Upper lobe of left lung (tissue), 6 donors: ENCODE data around the gene NFRKB. TPM values are rescaled to one million over a fixed set of nuclear protein-coding genes. Genes with fewer than 3 reads are reported as not detected.
"Not testable (repeated sequence)": the region's sequence is repeated elsewhere in the genome, so short reads cannot be mapped to it uniquely, and the experiment has no call there.

Source experiments
- ATAC-seq, 2 donors: fragments of 200-7000 bp; cut with Tn5 transposase; one replicate each; pipeline ENCODE4 v1.9.1; 2022; ENCODE audit warnings: mild to moderate bottlenecking in 2 of 2, moderate library complexity in 2 of 2; ENCODE audit not compliant: low FRiP score in 2 of 2
- DNase-seq, 2 donors: peaks; one replicate each; pipeline ENCODE4 v3.0.0-alpha.2; 2019 to 2020
- H3K27ac ChIP-seq, 4 donors: fragments of 200-600 bp; sonication (generic); one replicate each; pipeline ENCODE4 v1.5.1; 2016 to 2019
- H3K27me3 ChIP-seq, 4 donors: fragments of 200-600 bp; sonication (generic); one replicate each; pipeline ENCODE4 v1.5.1; 2017 to 2019
- H3K36me3 ChIP-seq, 4 donors: fragments of 200-600 bp; sonication (generic); one replicate each; pipeline ENCODE4 v1.5.1; 2016 to 2019
- H3K4me1 ChIP-seq, 4 donors: fragments of 200-600 bp; sonication (generic); one replicate each; pipeline ENCODE4 v1.5.1; 2018 to 2019
- H3K4me3 ChIP-seq, 4 donors: fragments of 200-600 bp; sonication (generic); one replicate each; pipeline ENCODE4 v1.5.1; 2017 to 2019; ENCODE audit warnings: mild to moderate bottlenecking in 2 of 4, moderate library complexity in 1 of 4
- H3K9me3 ChIP-seq, 4 donors: fragments of 200-600 bp; sonication (generic); one replicate each; pipeline ENCODE4 v1.5.1; 2018 to 2019
- EP300 ChIP-seq, 4 donors: sonication (generic); formaldehyde crosslinking; IDR thresholded peaks; one replicate each; pipeline ENCODE4 v1.5.1; 2017; ENCODE audit warnings: antibody characterized with exemption in 4 of 4, control low read depth in 2 of 4
- POLR2A ChIP-seq, 4 donors: fragments of 450-650 bp; IDR thresholded peaks; one replicate each; pipeline ENCODE4 v1.5.1; 2016 to 2017; ENCODE audit warnings: antibody characterized with exemption in 4 of 4, mild to moderate bottlenecking in 2 of 4
- POLR2AphosphoS5 ChIP-seq, 2 donors: sonication (generic); formaldehyde crosslinking; IDR thresholded peaks; one replicate each; pipeline ENCODE4 v1.5.1; 2017; ENCODE audit warnings: antibody characterized with exemption in 2 of 2
- WGBS, 2 donors: methylation state at CpG; one replicate each; pipeline ENCODE4 v1.1.5; 2017 to 2018; 5-methylcytosine and 5-hydroxymethylcytosine counted together
- total RNA-seq, 6 donors: library from RNA; depleted of rRNA in 4 of 6; stranded (reverse); fragments of >200 nt in 4 of 6; gene quantifications; one replicate each; pipeline versions ENCODE4 v1.1.0 to v1.2.1, GENCODE V29; 2016 to 2021
- TF ChIP-seq, protein P1 (sequence below), 6 experiments: fragments of 450-650 bp in 4 of 6; fragments of 200-600 bp in 2 of 6; sonication (generic) in 2 of 6; IDR thresholded peaks; one replicate each; pipeline ENCODE4 v1.5.1; 2016 to 2019; ENCODE audit warnings: antibody characterized with exemption in 6 of 6
- donor health status: DM: no; HTN: no; CAD: no; lungs with moderate emphysema.
- donor health status: DM: no; HTN: yes; CAD: no; lungs with severe emphysema.

NFRKB gene
- total RNA-seq, 6 donors from 2014 or later: 22.0 to 57.6 (median 28.6) TPM

DNA sequence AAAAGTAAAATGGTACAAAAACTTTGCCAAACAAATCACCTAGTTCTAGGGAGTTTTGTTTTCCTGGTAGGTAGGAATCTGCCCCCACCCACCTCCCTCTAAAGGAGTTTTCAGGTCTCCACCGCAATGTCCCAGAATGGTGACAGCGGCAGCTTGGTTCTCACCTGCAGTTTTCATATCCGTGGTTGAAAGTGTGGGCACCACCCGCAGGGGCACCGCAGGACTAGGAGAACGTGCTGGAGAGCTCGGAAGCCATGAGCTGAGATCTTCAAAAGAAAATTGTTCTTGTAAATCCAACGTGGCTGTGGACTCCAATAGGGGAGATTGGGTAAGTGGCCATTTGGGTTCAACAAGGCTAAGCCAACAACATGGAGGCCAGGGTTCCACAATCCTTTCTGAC lies 10.8 kb downstream of the NFRKB start:
- WGBS, 2 donors: 95 to 98% methylated on average over 8 of the region's 8 CpGs
- Histone ChIP-seq H3K9me3 (no peaks in the 10 kb centered on the region), H3K36me3 (peaks cover 39 to 100% (median 97%) of the 10 kb centered on the region in 4 donors), H3K4me3 (no peak overlapping the region), H3K27me3 (no peaks in the 10 kb centered on the region), H3K4me1 (no peaks in the 10 kb centered on the region), H3K27ac (no peak overlapping the region)
- DNase-seq (no peak), ATAC-seq (no peak)
- TF ChIP-seq, protein P1, sequence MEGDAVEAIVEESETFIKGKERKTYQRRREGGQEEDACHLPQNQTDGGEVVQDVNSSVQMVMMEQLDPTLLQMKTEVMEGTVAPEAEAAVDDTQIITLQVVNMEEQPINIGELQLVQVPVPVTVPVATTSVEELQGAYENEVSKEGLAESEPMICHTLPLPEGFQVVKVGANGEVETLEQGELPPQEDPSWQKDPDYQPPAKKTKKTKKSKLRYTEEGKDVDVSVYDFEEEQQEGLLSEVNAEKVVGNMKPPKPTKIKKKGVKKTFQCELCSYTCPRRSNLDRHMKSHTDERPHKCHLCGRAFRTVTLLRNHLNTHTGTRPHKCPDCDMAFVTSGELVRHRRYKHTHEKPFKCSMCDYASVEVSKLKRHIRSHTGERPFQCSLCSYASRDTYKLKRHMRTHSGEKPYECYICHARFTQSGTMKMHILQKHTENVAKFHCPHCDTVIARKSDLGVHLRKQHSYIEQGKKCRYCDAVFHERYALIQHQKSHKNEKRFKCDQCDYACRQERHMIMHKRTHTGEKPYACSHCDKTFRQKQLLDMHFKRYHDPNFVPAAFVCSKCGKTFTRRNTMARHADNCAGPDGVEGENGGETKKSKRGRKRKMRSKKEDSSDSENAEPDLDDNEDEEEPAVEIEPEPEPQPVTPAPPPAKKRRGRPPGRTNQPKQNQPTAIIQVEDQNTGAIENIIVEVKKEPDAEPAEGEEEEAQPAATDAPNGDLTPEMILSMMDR (IDR thresholded peaks at IDR 0.05): no peak
- TF ChIP-seq EP300 (IDR thresholded peaks at IDR 0.05) (no peak), POLR2A (IDR thresholded peaks at IDR 0.05) (no peak), POLR2AphosphoS5 (IDR thresholded peaks at IDR 0.05) (no peak)

- WGBS, 2 donors: 77% methylated on average over 9 of the region's 9 CpGs
- H3K4me1 ChIP-seq: no peaks in the 10 kb centered on the region
- TF ChIP-seq POLR2AphosphoS5 (IDR thresholded peaks at IDR 0.05): no peak
- TF ChIP-seq, protein P1 (IDR thresholded peaks at IDR 0.05): peak in 5 of 6 experiments; percentile 23 to 54 (median 32)
- H3K27me3 ChIP-seq: no peaks in the 10 kb centered on the region
- no peak overlapping the region for H3K27ac ChIP-seq
- H3K4me3 ChIP-seq: no peak overlapping the region
- DNase-seq (no peak), ATAC-seq (no peak)
- H3K9me3 ChIP-seq: no peaks in the 10 kb centered on the region
- H3K36me3 ChIP-seq: peaks cover 59 to 100% (median 98%) of the 10 kb centered on the region in 4 donors
Measured at GRCh38 chr11:129881570-129882170, 13.7 kb downstream of the NFRKB start.

- TF ChIP-seq POLR2A (IDR thresholded peaks at IDR 0.05) (no peak), EP300 (IDR thresholded peaks at IDR 0.05) (no peak), POLR2AphosphoS5 (IDR thresholded peaks at IDR 0.05) (no peak)
- TF ChIP-seq, protein P1 (IDR thresholded peaks at IDR 0.05): no peak
Measured at GRCh38 chr11:129880311-129880710, 15.1 kb downstream of the NFRKB start.

DNA sequence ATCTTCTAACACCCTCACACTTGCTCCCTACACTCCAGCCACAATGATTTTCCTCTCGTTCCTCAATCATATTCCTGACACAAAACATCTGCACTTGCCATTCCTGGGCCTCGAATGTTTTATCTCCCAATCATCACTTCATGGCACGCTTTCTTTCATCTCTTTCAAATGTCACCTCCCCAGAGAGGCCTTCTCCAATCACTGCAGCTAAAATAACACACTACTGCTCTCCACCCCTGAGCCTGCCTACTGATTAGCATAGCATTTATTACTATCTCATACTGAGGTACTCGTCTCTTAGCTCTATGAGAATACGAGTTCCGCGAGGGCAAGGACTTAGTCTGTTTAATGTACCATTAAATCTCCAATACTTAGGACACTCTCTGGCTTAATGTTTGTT lies 23.5 kb downstream of the NFRKB start:
- Histone ChIP-seq H3K36me3 (peaks cover 59 to 96% (median 88%) of the 10 kb centered on the region in 4 donors), H3K4me1 (no peaks in the 10 kb centered on the region), H3K27ac (no peak overlapping the region), H3K27me3 (no peaks in the 10 kb centered on the region), H3K9me3 (no peaks in the 10 kb centered on the region), H3K4me3 (no peak overlapping the region)
- DNase-seq (no peak), ATAC-seq (no peak)
- no peak for TF ChIP-seq POLR2A (IDR thresholded peaks at IDR 0.05)
- TF ChIP-seq POLR2AphosphoS5 (IDR thresholded peaks at IDR 0.05): no peak
- TF ChIP-seq, protein P1 (IDR thresholded peaks at IDR 0.05): no peak
- no peak for TF ChIP-seq EP300 (IDR thresholded peaks at IDR 0.05)
- 87 to 88% methylated on average over 7 of the region's 7 CpGs for WGBS, 2 donors

More at GRCh38 chr11:129880311-129880710, 15.1 kb downstream of the NFRKB start:
- ATAC-seq (no peak), DNase-seq (no peak)
- no peak overlapping the region for H3K4me3 ChIP-seq
- H3K27ac ChIP-seq: no peak overlapping the region
- H3K4me1 ChIP-seq: no peaks in the 10 kb centered on the region
- H3K36me3 ChIP-seq: peaks cover 63 to 100% (median 94%) of the 10 kb centered on the region in 4 donors
- H3K9me3 ChIP-seq: no peaks in the 10 kb centered on the region
- H3K27me3 ChIP-seq: no peaks in the 10 kb centered on the region
- 91 to 97% methylated on average over 3 of the region's 3 CpGs for WGBS, 2 donors

- DNase-seq, H3K9me3 ChIP-seq, H3K4me3 ChIP-seq, H3K4me1 ChIP-seq, ATAC-seq, H3K27me3 ChIP-seq, H3K27ac ChIP-seq: not testable (repeated sequence)
- WGBS, 2 donors: 91 to 92% methylated on average over 16 of the region's 16 CpGs
- H3K36me3 ChIP-seq: peaks cover 44 to 96% (median 87%) of the 10 kb centered on the region in 4 donors
Measured at GRCh38 chr11:129868626-129869025, 26.8 kb downstream of the NFRKB start.
